Activated CD4-positive, alpha-beta memory T cell treated with anti-CD3 and anti-CD28 coated beads, Interleukin-2, amount 10 ng/mL, durations not matched to agents 7 days and 5 days (primary cell): ENCODE data around the gene DNM3. TPM values are rescaled to one million over a fixed set of nuclear protein-coding genes. Genes with fewer than 3 reads are reported as not detected.

ENCODE experiments used
- CTCF ChIA-PET: fragments of 350-600 bp; sonication (Branson Sonifier 250); formaldehyde crosslinking; loops from one replicate; lab custom pipeline; 2021; ENCODE audit warnings: antibody characterized with exemption, inconsistent platforms; lab: Charles Lee
- POLR2A ChIA-PET: fragments of 350-600 bp; sonication (Branson Sonifier 250); formaldehyde crosslinking; loops from one replicate; lab custom pipeline; 2021; ENCODE audit warnings: antibody characterized with exemption; lab: Charles Lee
- DNase-seq: peaks from one replicate; pipeline ENCODE4 v3.0.0-alpha.2; 2020
- H3K27ac Mint-ChIP-seq: one replicate; pipeline ENCODE4 v1.8.0; 2021; ENCODE audit warnings: mild to moderate bottlenecking, mixed read lengths
- H3K27me3 Mint-ChIP-seq: one replicate; pipeline ENCODE4 v1.8.0; 2021; ENCODE audit warnings: mixed read lengths
- H3K36me3 Mint-ChIP-seq: one replicate; pipeline ENCODE4 v1.8.0; 2021; ENCODE audit warnings: low read depth, mixed read lengths
- H3K4me1 Mint-ChIP-seq: one replicate; pipeline ENCODE4 v1.8.0; 2021; ENCODE audit warnings: mixed read lengths
- H3K4me3 Mint-ChIP-seq: one replicate; pipeline ENCODE4 v1.8.0; 2021; ENCODE audit warnings: mild to moderate bottlenecking, mixed read lengths
- H3K9me3 Mint-ChIP-seq: one replicate; pipeline ENCODE4 v1.8.0; 2021; ENCODE audit warnings: mixed read lengths
- total RNA-seq, 2 experiments: library from RNA; stranded (reverse); gene quantifications; one replicate each; pipeline ENCODE4 v1.2.3, GENCODE V29; 2021

The DNM3 gene
- total RNA-seq, 2 experiments from 2014 or later = 2.0 to 2.2 TPM

DNA sequence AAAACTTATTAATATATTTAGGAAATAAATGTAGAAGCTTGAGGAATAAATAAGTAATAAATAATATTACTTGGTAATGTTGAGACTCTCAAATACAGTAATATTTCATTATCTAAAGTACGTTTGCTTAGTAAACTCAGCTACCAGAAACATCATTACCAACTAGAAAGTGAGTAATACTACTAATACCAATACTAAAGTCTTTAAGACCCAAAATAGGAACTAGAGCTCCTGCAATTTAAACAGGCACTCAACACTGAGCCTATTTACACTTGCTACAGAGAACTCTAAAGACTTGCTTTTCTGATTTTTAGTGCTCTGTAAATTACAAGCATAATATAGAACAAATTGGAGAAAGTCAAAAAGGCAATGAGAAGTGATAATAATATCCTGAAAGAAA, 565.7 kb downstream of the DNM3 start:
- CTCF ChIA-PET = interaction anchor here (1.6 kb wide), 1 partner anchor 405 kb away, joined by 3 read pairs; no protein-coding TSS in a partner anchor

GRCh38 chr1:172408958-172409357, 567.7 kb downstream of the DNM3 start:
- no peak overlapping the region for H3K27ac Mint-ChIP-seq
- no peaks in the 10 kb centered on the region for H3K36me3 Mint-ChIP-seq
- no peaks in the 10 kb centered on the region for H3K4me1 Mint-ChIP-seq
- H3K27me3 Mint-ChIP-seq = no peaks in the 10 kb centered on the region
- ChIA-PET CTCF (interaction anchor here (1.0 kb wide), 1 partner anchor 9 kb away, joined by 3 read pairs; no protein-coding TSS in a partner anchor), POLR2A (no interaction called here)
- H3K9me3 Mint-ChIP-seq = no peaks in the 10 kb centered on the region
- no peak for DNase-seq
- H3K4me3 Mint-ChIP-seq = no peak overlapping the region

More for the DNA sequence above, 565.7 kb downstream of the DNM3 start:
- Mint-ChIP-seq H3K36me3 (no peaks in the 10 kb centered on the region), H3K27me3 (no peaks in the 10 kb centered on the region), H3K4me1 (peaks cover 5% of the 10 kb centered on the region), H3K4me3 (no peak overlapping the region), H3K27ac (no peak overlapping the region), H3K9me3 (no peaks in the 10 kb centered on the region)
- POLR2A ChIA-PET = no interaction called here
- no peak for DNase-seq

DNA sequence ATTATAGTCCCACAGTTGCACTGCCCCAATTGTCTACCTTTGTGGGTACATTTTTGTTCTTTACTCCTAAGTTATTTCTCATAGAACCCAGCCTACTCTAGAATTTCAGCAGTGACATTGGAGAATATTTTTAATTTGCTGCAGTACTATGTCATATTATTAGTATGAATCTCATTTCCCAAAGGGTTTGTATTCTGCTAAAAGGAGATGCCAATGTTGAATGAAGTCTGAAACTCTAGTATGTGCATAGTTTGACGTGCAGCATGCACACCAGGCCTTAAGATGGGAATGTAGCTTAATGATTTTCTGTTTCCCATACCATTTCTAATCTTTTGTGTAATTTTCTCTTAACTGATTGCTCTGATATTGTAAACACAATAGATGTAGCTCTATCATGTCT, 568.7 kb downstream of the DNM3 start:
- CTCF ChIA-PET = no interaction called here

DNA sequence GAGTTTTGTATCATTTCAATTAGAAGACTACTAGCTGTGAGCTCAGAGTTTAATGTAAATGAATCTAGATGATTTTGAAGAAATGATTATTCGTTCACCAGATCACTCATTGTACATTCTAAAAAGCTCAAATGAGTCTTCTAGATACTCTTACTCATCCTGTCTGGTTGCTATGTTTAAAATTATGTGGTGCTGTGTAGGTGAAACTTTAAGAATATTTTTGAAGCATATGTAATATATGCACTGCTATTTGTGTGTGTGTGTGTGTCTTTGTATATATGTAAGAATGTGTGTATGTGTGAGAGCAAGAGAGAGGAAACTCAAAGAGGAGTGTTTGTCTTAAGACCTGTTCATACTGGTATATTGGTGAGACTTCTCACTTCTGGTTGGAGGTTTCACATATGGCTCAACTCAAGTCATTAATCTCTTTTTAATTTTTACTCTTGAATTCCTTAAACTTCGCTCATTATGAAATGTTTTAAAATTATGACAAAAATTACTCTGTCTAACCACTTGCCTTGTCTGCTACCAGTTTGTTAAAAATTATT, 570.6 kb downstream of the DNM3 start:
- Mint-ChIP-seq H3K36me3 (no peaks in the 10 kb centered on the region), H3K9me3 (no peaks in the 10 kb centered on the region), H3K27me3 (no peaks in the 10 kb centered on the region), H3K27ac (no peak overlapping the region), H3K4me1 (no peaks in the 10 kb centered on the region), H3K4me3 (no peak overlapping the region)
- POLR2A ChIA-PET = no interaction called here
- CTCF ChIA-PET = interaction anchor here (0.8 to 1.7 kb wide), 2 partner anchors 12 to 13 kb away, joined by 3 to 6 read pairs; no protein-coding TSS in a partner anchor
- no peak for DNase-seq

More for the DNA sequence above, 568.7 kb downstream of the DNM3 start:
- no peaks in the 10 kb centered on the region for H3K27me3 Mint-ChIP-seq
- no peak overlapping the region for H3K27ac Mint-ChIP-seq
- no peaks in the 10 kb centered on the region for H3K36me3 Mint-ChIP-seq
- no peaks in the 10 kb centered on the region for H3K9me3 Mint-ChIP-seq
- POLR2A ChIA-PET = no interaction called here
- no peak for DNase-seq
- no peak overlapping the region for H3K4me3 Mint-ChIP-seq
- no peaks in the 10 kb centered on the region for H3K4me1 Mint-ChIP-seq

DNA sequence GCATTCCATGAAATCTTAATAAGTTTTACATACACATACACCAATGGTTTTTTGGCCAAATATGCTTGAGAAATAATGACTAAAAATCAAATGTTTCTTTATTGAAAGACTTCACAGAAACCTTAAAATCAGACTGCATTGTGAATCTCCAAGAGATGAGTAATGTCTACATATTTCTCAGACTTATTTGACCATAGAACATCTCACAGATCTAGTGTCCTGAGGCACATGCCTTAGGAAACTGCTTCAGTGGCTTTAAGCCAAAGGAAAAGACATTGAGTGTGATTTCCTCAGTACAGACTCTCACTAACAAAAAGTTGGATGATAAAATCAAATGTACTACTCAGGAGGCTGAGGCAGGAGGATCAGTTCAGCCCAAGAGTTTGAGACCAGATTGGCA, 573.0 kb downstream of the DNM3 start:
- CTCF ChIA-PET = no interaction called here
- H3K9me3 Mint-ChIP-seq = no peaks in the 10 kb centered on the region
- H3K4me3 Mint-ChIP-seq = no peak overlapping the region
- no peaks in the 10 kb centered on the region for H3K27me3 Mint-ChIP-seq
- H3K27ac Mint-ChIP-seq = no peak overlapping the region
- no peak for DNase-seq
- no peaks in the 10 kb centered on the region for H3K4me1 Mint-ChIP-seq
- POLR2A ChIA-PET = no interaction called here
- no peaks in the 10 kb centered on the region for H3K36me3 Mint-ChIP-seq

DNA sequence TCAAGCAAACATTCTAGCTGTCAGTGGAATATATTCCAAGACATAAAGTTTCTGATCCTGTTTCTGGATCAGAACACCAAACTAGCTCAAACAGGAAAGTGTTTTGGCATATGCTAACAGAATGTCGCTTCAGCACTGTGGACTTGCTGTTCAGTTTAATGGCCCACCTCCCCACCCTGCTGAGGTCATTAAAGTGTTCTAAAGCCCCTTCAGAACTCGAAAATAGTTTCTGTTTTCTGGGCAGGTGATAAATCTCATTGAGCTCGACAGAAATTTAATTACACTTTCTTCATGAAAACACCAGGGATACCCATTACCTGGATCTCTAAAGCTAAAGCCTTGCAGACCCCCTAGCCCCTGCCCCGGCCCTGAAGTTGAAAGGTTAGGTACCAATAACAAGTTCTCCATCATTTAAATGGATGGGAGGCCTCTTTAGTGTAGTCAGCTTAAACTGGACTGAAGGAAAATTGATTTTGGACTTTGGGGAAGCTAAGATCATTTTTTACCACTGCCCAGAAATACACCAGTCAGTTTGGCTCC, 575.3 kb downstream of the DNM3 start:
- POLR2A ChIA-PET = interaction anchor here (1.4 kb wide), 1 partner anchor 231 kb away, joined by 3 read pairs; no protein-coding TSS in a partner anchor
- no peak for DNase-seq
- no peak overlapping the region for H3K4me3 Mint-ChIP-seq
- H3K9me3 Mint-ChIP-seq = no peaks in the 10 kb centered on the region
- no peak overlapping the region for H3K27ac Mint-ChIP-seq
- CTCF ChIA-PET = interaction anchor here (0.9 to 2.2 kb wide), 5 partner anchors 9 to 414 kb away, joined by 3 to 6 read pairs (median 4); no protein-coding TSS in a partner anchor
- no peaks in the 10 kb centered on the region for H3K36me3 Mint-ChIP-seq
- no peaks in the 10 kb centered on the region for H3K27me3 Mint-ChIP-seq
- H3K4me1 Mint-ChIP-seq = no peaks in the 10 kb centered on the region

DNA sequence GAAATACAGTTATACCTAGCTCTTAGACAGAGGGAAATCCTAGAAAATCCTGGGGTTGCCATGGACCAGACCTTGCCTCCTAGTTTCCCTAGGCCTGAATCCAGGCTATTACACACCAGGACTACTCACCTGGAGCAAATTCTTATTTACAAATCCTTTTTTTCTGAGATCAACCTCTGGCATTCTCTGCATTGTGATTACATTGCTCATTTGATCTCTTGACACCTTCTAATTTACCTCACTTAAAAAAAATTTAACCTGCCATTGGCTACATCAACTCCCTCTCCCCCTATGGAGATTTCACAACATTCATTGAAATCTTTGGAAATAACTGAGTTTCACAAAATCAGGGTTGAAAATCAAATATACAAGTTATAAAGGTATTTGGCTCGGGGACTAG, 576.3 kb downstream of the DNM3 start:
- Mint-ChIP-seq H3K9me3 (no peaks in the 10 kb centered on the region), H3K27me3 (no peaks in the 10 kb centered on the region), H3K4me1 (no peaks in the 10 kb centered on the region), H3K4me3 (no peak overlapping the region), H3K36me3 (no peaks in the 10 kb centered on the region), H3K27ac (no peak overlapping the region)
- POLR2A ChIA-PET = no interaction called here
- CTCF ChIA-PET = interaction anchor here (1.0 kb wide), 1 partner anchor 18 kb away, joined by 3 read pairs; no protein-coding TSS in a partner anchor
- DNase-seq = no peak

- no peaks in the 10 kb centered on the region for H3K9me3 Mint-ChIP-seq
These were observed 579.1 kb downstream of the DNM3 start, which contains the start of gene C1orf105 for GRCh38 chr1:172420385-172420784. Gene C1orf105 (plus strand): TSS chr1:172420685. CDS start chr1:172420886, 201 bp downstream.

GRCh38 chr1:172421974-172422604, 580.8 kb downstream of the DNM3 start:
- no peak for DNase-seq
- Mint-ChIP-seq H3K36me3 (no peaks in the 10 kb centered on the region), H3K27me3 (no peaks in the 10 kb centered on the region), H3K4me1 (no peaks in the 10 kb centered on the region), H3K9me3 (no peaks in the 10 kb centered on the region), H3K4me3 (no peak overlapping the region), H3K27ac (no peak overlapping the region)
- ChIA-PET CTCF (no interaction called here), POLR2A (interaction anchor here (1.1 kb wide), 1 partner anchor 21 kb away, joined by 3 read pairs; no protein-coding TSS in a partner anchor)

More at GRCh38 chr1:172420385-172420784, 579.1 kb downstream of the DNM3 start, which contains the start of gene C1orf105:
- DNase-seq = no peak
- Mint-ChIP-seq H3K27me3 (no peaks in the 10 kb centered on the region), H3K27ac (no peak within 1 kb of the TSS), H3K4me3 (no peak within 1 kb of the TSS), H3K4me1 (no peaks in the 10 kb centered on the region), H3K36me3 (no peaks in the 10 kb centered on the region)
- CTCF ChIA-PET = no interaction called here
- POLR2A ChIA-PET = no interaction called here

DNA sequence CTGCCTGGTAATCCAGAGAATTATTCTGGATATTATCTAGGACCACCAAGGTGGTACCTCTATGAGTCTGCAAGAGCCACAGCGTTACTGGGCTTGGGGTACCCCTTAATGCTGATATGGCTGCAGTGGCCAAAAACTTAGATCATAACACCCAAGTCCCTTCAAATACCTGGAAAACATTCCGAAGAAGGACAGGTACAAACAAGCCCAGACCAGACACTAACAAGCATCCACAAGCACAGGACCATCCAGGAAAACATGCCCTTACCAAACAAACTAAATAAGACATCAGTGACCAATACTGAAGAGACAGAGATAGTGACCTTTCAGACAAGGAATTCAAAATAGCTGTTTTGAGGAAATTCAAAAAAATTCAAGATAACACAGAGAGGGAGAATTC, 582.0 kb downstream of the DNM3 start:
- H3K4me1 Mint-ChIP-seq = no peaks in the 10 kb centered on the region
- no peak overlapping the region for H3K27ac Mint-ChIP-seq
- CTCF ChIA-PET = no interaction called here

DNA sequence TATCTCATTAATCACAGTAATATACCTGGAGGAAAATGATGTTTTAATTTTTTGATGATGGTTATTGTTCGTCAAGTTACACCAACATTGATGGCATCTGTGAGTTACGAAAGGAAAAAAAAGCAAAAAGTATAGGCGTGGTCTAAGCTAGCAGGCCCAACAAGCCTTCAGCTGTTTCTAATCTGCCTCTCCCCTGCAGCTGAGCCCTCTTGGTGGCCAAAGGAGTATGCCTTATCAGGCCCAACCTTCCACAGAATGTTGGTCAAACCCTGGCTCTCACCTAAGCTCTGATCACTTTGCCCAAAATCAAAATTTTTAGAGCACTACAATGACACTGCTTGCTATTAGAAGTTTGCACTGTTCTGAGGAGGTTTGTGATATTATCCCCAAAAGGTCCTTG, 584.0 kb downstream of the DNM3 start:
- DNase-seq = no peak
- Mint-ChIP-seq H3K9me3 (no peaks in the 10 kb centered on the region), H3K36me3 (no peaks in the 10 kb centered on the region), H3K27me3 (no peaks in the 10 kb centered on the region), H3K27ac (no peak overlapping the region), H3K4me3 (no peak overlapping the region), H3K4me1 (peaks cover 7% of the 10 kb centered on the region)
- POLR2A ChIA-PET = no interaction called here
- CTCF ChIA-PET = interaction anchor here (1.5 to 1.6 kb wide), 2 partner anchors 9 to 14 kb away, joined by 3 to 5 read pairs; no protein-coding TSS in a partner anchor

More for the DNA sequence above, 582.0 kb downstream of the DNM3 start:
- no peak overlapping the region for H3K4me3 Mint-ChIP-seq
- no peaks in the 10 kb centered on the region for H3K36me3 Mint-ChIP-seq
- H3K9me3 Mint-ChIP-seq = no peaks in the 10 kb centered on the region
- POLR2A ChIA-PET = interaction anchor here (1.1 kb wide), 1 partner anchor 20 kb away, joined by 3 read pairs; the partner anchor contains the start of gene PIGC
- no peaks in the 10 kb centered on the region for H3K27me3 Mint-ChIP-seq
- no peak for DNase-seq

- Mint-ChIP-seq H3K36me3 (no peaks in the 10 kb centered on the region), H3K4me3 (no peak overlapping the region), H3K27ac (no peak overlapping the region), H3K4me1 (peaks cover 19% of the 10 kb centered on the region), H3K27me3 (no peaks in the 10 kb centered on the region), H3K9me3 (no peaks in the 10 kb centered on the region)
- POLR2A ChIA-PET = no interaction called here
- DNase-seq = no peak
- CTCF ChIA-PET = interaction anchor here (1.0 to 2.1 kb wide), 3 partner anchors 16 to 425 kb away, joined by 3 to 8 read pairs (median 3); partner anchors contain the start of gene PIGC
These were observed 585.9 kb downstream of the DNM3 start for GRCh38 chr1:172427191-172427590.
